ENCODE measurements around the gene TMEM156. TPM values are rescaled to one million over a fixed set of nuclear protein-coding genes. Genes with fewer than 3 reads are reported as not detected.

Gene TMEM156
- total and polyA plus RNA-seq, 2 donors (not counting 3 experiments of a cell fraction or from before 2014, with no cell fraction given), result 0.39 to 1.00 TPM

- H3K79me2 ChIP-seq (ENCODE audit: control insufficient read depth, insufficient read depth, low read length), result peaks cover 28% of the 10 kb centered on the region
- H4K20me1 ChIP-seq (replicated peaks; ENCODE audit: control insufficient read depth, extremely low read depth, insufficient read depth, low read length), result no peaks in the 10 kb centered on the region
These were observed 30.0 kb upstream of the TMEM156 start, which contains the start of gene KLHL5 for GRCh38 chr4:39062094-39062769. TSS of gene KLHL5 (plus strand) at chr4:39062232. CDS start at chr4:39062653, 421 bp downstream.

More at GRCh38 chr4:39062094-39062769, 30.0 kb upstream of the TMEM156 start, which contains the start of gene KLHL5:
- H3K4me1 ChIP-seq (ENCODE audit: control insufficient read depth, extremely low read depth, insufficient read depth, low read length), result no peaks in the 10 kb centered on the region
- H3K27me3 ChIP-seq (ENCODE audit: control insufficient read depth in 2 of 2, insufficient read depth in 2 of 2, low read length in 2 of 2), result no peaks in the 10 kb centered on the region
- FAIRE-seq (no peak), DNase-seq (ENCODE audit: low read depth, low spot score) (no peak)
- no peak within 1 kb of the TSS for H2AFZ ChIP-seq (ENCODE audit: low read depth, low read length)
- no peaks in the 10 kb centered on the region for H3K9me1 ChIP-seq (replicated peaks; ENCODE audit: control insufficient read depth, extremely low read depth, insufficient read depth, low read length)
- no peak within 1 kb of the TSS for H3K4me3 ChIP-seq (replicated peaks in 1 of 3; ENCODE audit: insufficient read depth in 1 of 3, low read depth in 1 of 3, low read length in 3 of 3)
- H3K36me3 ChIP-seq (ENCODE audit: control insufficient read depth in 2 of 2, extremely low read depth in 1 of 2, insufficient read depth in 2 of 2, low read length in 2 of 2), result no peaks in the 10 kb centered on the region
- no peak within 1 kb of the TSS for H3K9ac ChIP-seq (replicated peaks; ENCODE audit: extremely low read depth, insufficient read depth, low read length)
- no TSS peak for BruUV-seq (replicated peaks)
- TF ChIP-seq POLR2A (IDR thresholded peaks at IDR 0.05; ENCODE audit: low read depth, low read length) (no peak), FOS (IDR thresholded peaks at IDR 0.05; ENCODE audit: borderline replicate concordance, insufficient read depth, low read length) (no peak), GATA2 (IDR thresholded peaks at IDR 0.05; ENCODE audit: insufficient read depth, insufficient read length, low read depth, low read length) (no peak), POLR2AphosphoS5 (IDR thresholded peaks at IDR 0.05; ENCODE audit: insufficient read depth, low read depth, low read length) (no peak), JUN (IDR thresholded peaks at IDR 0.05; ENCODE audit: borderline replicate concordance, insufficient read depth, insufficient read length, low read depth) (no peak), CTCF (IDR thresholded peaks at IDR 0.05; ENCODE audit: extremely low read depth in 1 of 2, insufficient read depth in 1 of 2, low read depth in 1 of 2, low read length in 2 of 2) (no peak)
- H3K27ac ChIP-seq (ENCODE audit: insufficient read depth, low read depth, low read length), result no peak within 1 kb of the TSS
- ChIA-PET POLR2A (no interaction called here), CTCF (no interaction called here)
- H3K4me2 ChIP-seq (ENCODE audit: insufficient read depth, low read length), result no peak within 1 kb of the TSS
- intact Hi-C loops (cut with micrococcal nuclease) (no loop called here), dilution Hi-C loops (cut with MboI; ENCODE audit: extremely low pct_ligation_motif_present, low sequenced_read_pairs) (no loop called here)
- no peaks in the 10 kb centered on the region for H3K9me3 ChIP-seq (replicated peaks; ENCODE audit: control insufficient read depth, insufficient read depth, low read length)
